HL-60 (cell line): ENCODE results near the gene GRHL1.

Source experiments
- POLR2AphosphoS5 ChIP-seq: IDR thresholded peaks from 2 replicates; pipeline ENCODE4 v1.6.1; 2012; ENCODE audit warnings: low read depth
- TF ChIP-seq, protein P1 (sequence below): IDR thresholded peaks from one replicate; pipeline ENCODE4 v1.5.1; 2011; ENCODE audit warnings: low read length, control low read depth, inconsistent platforms; ENCODE audit not compliant: insufficient read depth

DNA sequence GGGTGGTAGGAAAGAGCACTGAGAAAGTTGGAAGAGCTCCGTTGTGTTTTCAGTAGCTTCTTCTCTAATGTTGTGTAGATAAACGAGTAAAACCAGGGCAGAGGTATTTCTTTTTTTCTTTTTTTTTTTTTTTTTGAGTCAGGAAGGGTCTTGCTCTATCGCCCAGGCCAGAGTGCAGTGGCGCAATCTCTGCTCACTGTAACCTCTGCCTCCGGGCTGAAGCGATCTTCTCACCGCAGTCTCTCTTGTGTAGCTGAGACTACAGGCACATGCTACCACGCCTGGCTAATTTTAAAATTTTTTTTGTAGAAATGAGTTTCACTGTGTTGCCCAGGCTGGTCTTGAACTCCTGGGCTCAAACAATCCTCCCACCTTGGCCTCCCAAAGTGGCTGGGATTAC lies 6.6 kb downstream of the GRHL1 start:
- TF ChIP-seq, protein P1, sequence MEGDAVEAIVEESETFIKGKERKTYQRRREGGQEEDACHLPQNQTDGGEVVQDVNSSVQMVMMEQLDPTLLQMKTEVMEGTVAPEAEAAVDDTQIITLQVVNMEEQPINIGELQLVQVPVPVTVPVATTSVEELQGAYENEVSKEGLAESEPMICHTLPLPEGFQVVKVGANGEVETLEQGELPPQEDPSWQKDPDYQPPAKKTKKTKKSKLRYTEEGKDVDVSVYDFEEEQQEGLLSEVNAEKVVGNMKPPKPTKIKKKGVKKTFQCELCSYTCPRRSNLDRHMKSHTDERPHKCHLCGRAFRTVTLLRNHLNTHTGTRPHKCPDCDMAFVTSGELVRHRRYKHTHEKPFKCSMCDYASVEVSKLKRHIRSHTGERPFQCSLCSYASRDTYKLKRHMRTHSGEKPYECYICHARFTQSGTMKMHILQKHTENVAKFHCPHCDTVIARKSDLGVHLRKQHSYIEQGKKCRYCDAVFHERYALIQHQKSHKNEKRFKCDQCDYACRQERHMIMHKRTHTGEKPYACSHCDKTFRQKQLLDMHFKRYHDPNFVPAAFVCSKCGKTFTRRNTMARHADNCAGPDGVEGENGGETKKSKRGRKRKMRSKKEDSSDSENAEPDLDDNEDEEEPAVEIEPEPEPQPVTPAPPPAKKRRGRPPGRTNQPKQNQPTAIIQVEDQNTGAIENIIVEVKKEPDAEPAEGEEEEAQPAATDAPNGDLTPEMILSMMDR = no peak
- no peak for TF ChIP-seq POLR2AphosphoS5
